UCSD-AML1 (cell line): ENCODE measurements around the gene P2RY11.

ENCODE experiments used
- DNase-seq: peaks from one replicate; lab custom pipeline; 2025; ENCODE audit not compliant: unreplicated experiment; lab: John Stamatoyannopoulos, UW

The P2RY11 gene

GRCh38 chr19:10092648-10093294 lies 18.7 kb upstream of the P2RY11 start:
- DNase-seq = no peak

GRCh38 chr19:10093295-10094186 lies 18.0 kb upstream of the P2RY11 start:
- no peak for DNase-seq

- no peak for DNase-seq
These were observed 15.9 kb upstream of the P2RY11 start for GRCh38 chr19:10095622-10095947.

GRCh38 chr19:10095948-10096614 lies 15.4 kb upstream of the P2RY11 start:
- DNase-seq = peak; percentile 83

- DNase-seq = no peak
These were observed 14.9 kb upstream of the P2RY11 start for GRCh38 chr19:10096615-10096963.

GRCh38 chr19:10100163-10100785 lies 11.2 kb upstream of the P2RY11 start:
- no peak for DNase-seq

GRCh38 chr19:10102787-10103236 lies 8.7 kb upstream of the P2RY11 start:
- DNase-seq = peak; percentile 44

GRCh38 chr19:10104130-10104513 lies 7.4 kb upstream of the P2RY11 start:
- DNase-seq = no peak

GRCh38 chr19:10104665-10105508 lies 6.6 kb upstream of the P2RY11 start:
- peak; percentile 83 for DNase-seq

- no peak for DNase-seq
These were observed 5.9 kb upstream of the P2RY11 start for GRCh38 chr19:10105509-10106099.

- DNase-seq = peak; percentile 98
These were observed 5.2 kb upstream of the P2RY11 start, which contains the start of gene PPAN for GRCh38 chr19:10106100-10106936. TSS of gene PPAN (plus strand) at chr19:10106362. CDS start at chr19:10106395, 33 bp downstream.

- no peak for DNase-seq
These were observed 4.2 kb upstream of the P2RY11 start for GRCh38 chr19:10107254-10107653.

GRCh38 chr19:10107817-10108367 lies 3.6 kb upstream of the P2RY11 start:
- no peak for DNase-seq

GRCh38 chr19:10109528-10109927 lies 2.0 kb upstream of the P2RY11 start:
- DNase-seq = no peak

- DNase-seq = no peak
These were observed 1.2 kb upstream of the P2RY11 start for GRCh38 chr19:10110076-10110971.

GRCh38 chr19:10110972-10111317 lies 548 bp upstream of the P2RY11 start:
- DNase-seq = no peak

- peak; percentile 35 for DNase-seq
These were observed 706 bp downstream of the P2RY11 start for GRCh38 chr19:10112037-10112761.
